Measurements from ENCODE around the gene SMS. TPM values are rescaled to one million over a fixed set of nuclear protein-coding genes. Genes with fewer than 3 reads are reported as not detected.
A peak's percentile ranks its signal among the peaks of the same experiment; 100 is the strongest.

Gene SMS
- polyA plus RNA-seq, 1 experiment: 175 TPM

DNA sequence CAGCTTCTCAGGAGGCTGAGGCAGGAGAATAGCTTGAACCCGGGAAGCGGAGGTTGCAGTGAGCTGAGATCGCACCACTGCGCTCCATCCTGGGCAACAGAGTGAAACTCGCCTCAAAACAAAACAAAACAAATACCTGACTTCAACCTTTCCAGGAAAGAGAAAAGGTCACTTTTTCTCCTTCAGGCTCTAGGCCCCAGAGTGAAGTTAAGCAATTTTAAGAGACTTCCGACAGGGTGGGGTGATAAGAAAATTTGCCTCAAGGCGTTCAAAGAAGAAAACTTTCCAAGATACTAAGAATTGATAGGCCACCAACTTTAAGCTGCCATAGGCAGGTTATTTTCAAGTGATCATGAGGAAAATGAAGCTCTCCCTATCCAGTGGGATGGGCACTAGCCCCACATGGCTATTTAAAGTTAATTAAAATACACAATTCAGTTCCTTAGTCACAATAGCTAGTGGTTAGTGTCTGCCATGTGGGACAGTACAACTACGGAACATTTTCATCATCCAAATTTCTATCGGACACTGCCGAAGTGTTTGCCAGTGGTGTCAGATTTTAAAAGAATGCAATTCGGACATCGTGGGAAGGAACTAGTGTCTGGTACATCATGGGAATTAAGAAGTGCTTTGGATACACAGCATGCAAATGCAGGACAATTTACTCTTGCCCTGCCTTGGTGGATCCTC is 33.0 kb downstream of the SMS start:
- Histone ChIP-seq H3K9me3 (ENCODE audit: control insufficient read depth, insufficient read depth, low read length) (no peaks in the 10 kb centered on the region), H3K27me3 (ENCODE audit: control insufficient read depth, insufficient read depth, low read length) (no peaks in the 10 kb centered on the region), H3K4me3 (ENCODE audit: low read depth, low read length) (no peak overlapping the region), H3K27ac (ENCODE audit: low read depth, low read length) (peak overlapping the region; percentile 31)
- POLR2A ChIA-PET: no interaction called here
- TF ChIP-seq, protein P1, sequence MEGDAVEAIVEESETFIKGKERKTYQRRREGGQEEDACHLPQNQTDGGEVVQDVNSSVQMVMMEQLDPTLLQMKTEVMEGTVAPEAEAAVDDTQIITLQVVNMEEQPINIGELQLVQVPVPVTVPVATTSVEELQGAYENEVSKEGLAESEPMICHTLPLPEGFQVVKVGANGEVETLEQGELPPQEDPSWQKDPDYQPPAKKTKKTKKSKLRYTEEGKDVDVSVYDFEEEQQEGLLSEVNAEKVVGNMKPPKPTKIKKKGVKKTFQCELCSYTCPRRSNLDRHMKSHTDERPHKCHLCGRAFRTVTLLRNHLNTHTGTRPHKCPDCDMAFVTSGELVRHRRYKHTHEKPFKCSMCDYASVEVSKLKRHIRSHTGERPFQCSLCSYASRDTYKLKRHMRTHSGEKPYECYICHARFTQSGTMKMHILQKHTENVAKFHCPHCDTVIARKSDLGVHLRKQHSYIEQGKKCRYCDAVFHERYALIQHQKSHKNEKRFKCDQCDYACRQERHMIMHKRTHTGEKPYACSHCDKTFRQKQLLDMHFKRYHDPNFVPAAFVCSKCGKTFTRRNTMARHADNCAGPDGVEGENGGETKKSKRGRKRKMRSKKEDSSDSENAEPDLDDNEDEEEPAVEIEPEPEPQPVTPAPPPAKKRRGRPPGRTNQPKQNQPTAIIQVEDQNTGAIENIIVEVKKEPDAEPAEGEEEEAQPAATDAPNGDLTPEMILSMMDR (IDR thresholded peaks at IDR 0.05; ENCODE audit: low read depth, low read length): no peak
- CTCF ChIA-PET: interaction anchor here (1.7 to 2.5 kb wide), 2 partner anchors 12 to 1446 kb away, joined by 3 to 9 read pairs; no protein-coding TSS in a partner anchor
- no peak for DNase-seq (ENCODE audit: low read depth, low spot score)

DNA sequence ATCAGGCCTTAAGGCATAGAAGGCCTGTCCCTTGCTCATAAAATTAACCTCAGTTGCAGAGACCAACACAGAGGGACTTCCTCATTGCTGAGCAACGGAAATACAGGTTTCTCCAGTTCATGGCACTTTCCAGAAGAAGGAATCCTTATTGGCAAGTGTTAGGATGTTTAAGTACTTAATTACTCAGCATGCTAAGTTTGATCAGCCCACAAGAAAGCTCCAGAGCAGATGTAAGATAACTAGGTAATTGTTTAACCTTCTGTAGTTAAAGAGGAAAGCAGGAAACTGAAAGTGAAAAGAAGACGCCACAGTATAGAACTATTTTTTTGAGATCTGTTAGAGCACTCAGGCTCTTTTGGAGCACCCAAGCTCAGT is 33.5 kb downstream of the SMS start:
- H3K27ac ChIP-seq (ENCODE audit: low read depth, low read length): no peak overlapping the region
- no peaks in the 10 kb centered on the region for H3K27me3 ChIP-seq (ENCODE audit: control insufficient read depth, insufficient read depth, low read length)
- TF ChIP-seq, protein P1 (IDR thresholded peaks at IDR 0.05; ENCODE audit: low read depth, low read length): no peak
- ChIA-PET CTCF (interaction anchor here (1.0 to 2.5 kb wide), 4 partner anchors 11 to 1447 kb away, joined by 3 to 9 read pairs (median 4); no protein-coding TSS in a partner anchor), POLR2A (no interaction called here)
- no peaks in the 10 kb centered on the region for H3K9me3 ChIP-seq (ENCODE audit: control insufficient read depth, insufficient read depth, low read length)
- no peak for DNase-seq (ENCODE audit: low read depth, low spot score)
- H3K4me3 ChIP-seq (ENCODE audit: low read depth, low read length): no peak overlapping the region

DNA sequence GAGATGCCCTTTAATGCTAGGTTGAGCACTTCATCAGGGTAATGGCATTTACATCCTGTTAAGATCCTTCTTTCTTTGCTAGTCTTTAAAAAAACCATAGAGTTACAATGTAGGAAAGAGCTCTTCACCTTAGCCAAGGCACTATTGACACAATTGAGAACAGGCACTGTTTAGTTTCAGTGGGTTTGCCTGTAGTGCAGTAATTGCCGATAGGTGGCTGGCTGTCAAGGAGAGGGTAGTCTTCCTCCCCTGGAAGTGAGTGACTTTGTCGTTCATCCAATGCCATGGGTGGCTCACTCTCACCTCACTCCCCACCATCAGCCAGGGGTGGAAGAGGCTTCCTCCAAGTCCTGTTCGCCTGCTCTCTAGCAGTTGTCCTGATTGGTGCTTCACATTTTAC is 34.7 kb downstream of the SMS start:
- no peaks in the 10 kb centered on the region for H3K9me3 ChIP-seq (ENCODE audit: control insufficient read depth, insufficient read depth, low read length)
- DNase-seq (ENCODE audit: low read depth, low spot score): no peak
- H3K4me3 ChIP-seq (ENCODE audit: low read depth, low read length): no peak overlapping the region
- CTCF ChIA-PET: interaction anchor here (0.5 to 2.5 kb wide), 19 partner anchors 9 to 1448 kb away, joined by 3 to 9 read pairs (median 3); partner anchors contain the start of gene MBTPS2
- H3K27ac ChIP-seq (ENCODE audit: low read depth, low read length): peak overlapping the region; percentile 54
- H3K27me3 ChIP-seq (ENCODE audit: control insufficient read depth, insufficient read depth, low read length): no peaks in the 10 kb centered on the region
- POLR2A ChIA-PET: no interaction called here
- TF ChIP-seq, protein P1 (IDR thresholded peaks at IDR 0.05; ENCODE audit: low read depth, low read length): no peak

DNA sequence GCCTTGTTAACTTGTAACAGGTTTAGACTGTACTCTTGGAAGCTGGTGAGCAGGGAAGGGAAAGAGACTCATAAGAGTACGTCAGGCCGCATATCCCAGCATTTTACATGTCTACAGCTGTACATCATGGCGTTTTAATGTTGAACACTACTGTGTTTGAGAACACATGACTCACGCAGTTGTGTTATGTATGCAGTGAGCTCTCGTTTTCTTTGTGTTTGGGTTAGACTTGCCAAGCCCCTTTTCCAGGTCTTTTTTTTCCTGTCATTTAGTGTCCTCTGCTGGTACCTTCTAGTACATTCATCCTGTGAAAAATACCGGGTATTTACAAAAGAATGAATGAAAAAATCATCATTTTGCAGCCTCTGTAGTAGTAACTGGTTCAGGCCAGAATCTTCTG is 35.3 kb downstream of the SMS start:
- POLR2A ChIA-PET: interaction anchor here (0.6 kb wide), 1 partner anchor 34 kb away, joined by 6 read pairs; no protein-coding TSS in a partner anchor
- no peak overlapping the region for H3K27ac ChIP-seq (ENCODE audit: low read depth, low read length)
- CTCF ChIA-PET: interaction anchor here (0.5 to 1.5 kb wide), 19 partner anchors 9 to 1579 kb away, joined by 3 to 6 read pairs (median 3); partner anchors contain the start of gene MBTPS2
- peak; percentile 54 for DNase-seq (ENCODE audit: low read depth, low spot score)
- no peak overlapping the region for H3K4me3 ChIP-seq (ENCODE audit: low read depth, low read length)
- H3K9me3 ChIP-seq (ENCODE audit: control insufficient read depth, insufficient read depth, low read length): no peaks in the 10 kb centered on the region
- no peaks in the 10 kb centered on the region for H3K27me3 ChIP-seq (ENCODE audit: control insufficient read depth, insufficient read depth, low read length)
- TF ChIP-seq, protein P1 (IDR thresholded peaks at IDR 0.05; ENCODE audit: low read depth, low read length): peak; percentile 57

DNA sequence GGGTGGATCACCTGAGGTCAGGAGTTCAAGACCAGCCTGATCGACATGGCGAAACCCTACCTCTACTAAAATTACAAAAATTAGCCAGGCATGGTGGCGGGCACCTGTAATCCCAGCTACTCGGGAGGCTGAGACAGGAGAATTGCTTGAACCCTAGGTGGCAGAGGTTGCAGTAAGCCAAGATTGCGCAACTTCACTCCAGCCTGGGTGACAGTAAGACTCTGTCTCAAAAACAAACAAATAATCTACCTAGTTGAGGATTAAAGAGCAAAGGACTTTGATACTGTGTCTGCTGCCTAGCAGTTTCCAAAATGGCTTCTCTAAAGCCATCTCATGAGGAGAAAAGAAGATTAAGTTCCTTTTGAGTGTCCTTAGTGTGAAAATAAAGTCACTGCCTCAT is 37.8 kb downstream of the SMS start:
- Histone ChIP-seq H3K27me3 (ENCODE audit: control insufficient read depth, insufficient read depth, low read length) (no peaks in the 10 kb centered on the region), H3K9me3 (ENCODE audit: control insufficient read depth, insufficient read depth, low read length) (no peaks in the 10 kb centered on the region), H3K4me3 (ENCODE audit: low read depth, low read length) (no peak overlapping the region), H3K27ac (ENCODE audit: low read depth, low read length) (no peak overlapping the region)
- ChIA-PET POLR2A (no interaction called here), CTCF (no interaction called here)
- TF ChIP-seq, protein P1 (IDR thresholded peaks at IDR 0.05; ENCODE audit: low read depth, low read length): no peak
- no peak for DNase-seq (ENCODE audit: low read depth, low spot score)

All from AG04450 (cell line).